Measurements from ENCODE around the gene TC2N.
A peak's percentile ranks its signal among the peaks of the same experiment; 100 is the strongest.

The TC2N gene

DNA sequence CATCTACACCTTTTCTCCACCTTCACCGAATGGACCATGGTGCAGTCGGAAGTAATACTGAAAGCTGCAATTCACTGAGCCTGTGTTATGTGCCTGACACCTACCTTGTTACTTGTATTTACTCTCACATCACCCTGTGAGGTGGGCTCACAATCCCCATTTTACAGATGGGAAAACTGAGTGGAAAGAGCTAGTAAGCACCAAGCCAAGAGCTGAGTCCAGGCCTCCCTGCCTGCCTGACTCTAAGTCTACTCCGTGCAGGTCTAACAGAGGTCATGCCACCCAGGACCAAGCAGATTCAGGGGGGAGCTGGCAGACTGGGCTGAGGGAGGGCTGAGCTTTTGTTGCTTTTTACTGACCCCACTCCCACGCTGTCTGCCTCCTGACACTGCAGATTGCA lies 29.1 kb upstream of the TC2N start:
- Mint-ChIP-seq H3K27ac (no peak overlapping the region), H3K27me3 (no peaks in the 10 kb centered on the region), H3K4me1 (no peaks in the 10 kb centered on the region), H3K36me3 (no peaks in the 10 kb centered on the region), H3K4me3 (no peak overlapping the region), H3K9me3 (no peaks in the 10 kb centered on the region)
- no peak for ATAC-seq

DNA sequence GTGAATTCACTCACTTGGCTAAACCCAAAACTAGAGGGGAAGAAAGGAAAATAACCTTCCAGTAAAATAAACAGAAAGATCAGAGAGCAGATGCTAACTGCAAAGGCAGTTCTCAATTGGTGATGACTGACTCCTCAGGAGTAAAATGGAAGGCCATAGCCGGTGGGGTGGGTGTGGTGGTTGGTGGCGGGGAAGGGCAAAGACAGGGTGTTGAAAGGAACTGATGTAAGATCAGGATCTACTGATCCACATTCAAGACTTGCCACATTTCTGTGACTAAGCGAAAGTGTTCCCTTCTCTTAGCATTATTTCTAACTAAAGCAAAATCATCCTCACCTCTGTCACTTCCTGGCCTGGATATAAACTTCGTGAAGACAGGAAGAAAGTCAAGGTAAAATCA lies 26.3 kb upstream of the TC2N start:
- ATAC-seq: no peak
- no peak overlapping the region for H3K27ac Mint-ChIP-seq

DNA sequence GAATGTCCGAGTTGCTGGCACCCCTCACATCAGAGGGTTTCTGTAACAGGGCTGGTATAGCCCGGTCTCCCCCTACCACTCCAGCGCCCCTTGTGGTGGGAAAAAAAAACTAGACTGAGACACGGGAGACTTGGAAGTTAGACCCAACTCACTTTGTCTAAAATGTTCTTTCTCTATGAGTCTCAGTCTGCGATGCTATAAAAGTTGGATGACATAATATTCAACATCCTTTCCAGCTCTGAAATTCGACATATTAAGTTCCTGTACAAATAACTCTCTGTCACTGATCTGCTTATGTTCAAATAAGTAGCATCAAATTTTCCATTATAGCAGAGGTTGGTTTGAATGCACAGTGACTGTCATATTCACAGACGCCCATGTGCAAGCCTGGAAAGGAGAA lies 25.7 kb upstream of the TC2N start:
- Mint-ChIP-seq H3K4me1 (no peaks in the 10 kb centered on the region), H3K4me3 (no peak overlapping the region), H3K9me3 (no peaks in the 10 kb centered on the region), H3K36me3 (no peaks in the 10 kb centered on the region), H3K27me3 (no peaks in the 10 kb centered on the region), H3K27ac (no peak overlapping the region)
- peak; percentile 25 for ATAC-seq

More for the DNA sequence above, 26.3 kb upstream of the TC2N start:
- no peak overlapping the region for H3K4me3 Mint-ChIP-seq
- H3K4me1 Mint-ChIP-seq: no peaks in the 10 kb centered on the region
- H3K27me3 Mint-ChIP-seq: no peaks in the 10 kb centered on the region
- no peaks in the 10 kb centered on the region for H3K36me3 Mint-ChIP-seq
- H3K9me3 Mint-ChIP-seq: no peaks in the 10 kb centered on the region

DNA sequence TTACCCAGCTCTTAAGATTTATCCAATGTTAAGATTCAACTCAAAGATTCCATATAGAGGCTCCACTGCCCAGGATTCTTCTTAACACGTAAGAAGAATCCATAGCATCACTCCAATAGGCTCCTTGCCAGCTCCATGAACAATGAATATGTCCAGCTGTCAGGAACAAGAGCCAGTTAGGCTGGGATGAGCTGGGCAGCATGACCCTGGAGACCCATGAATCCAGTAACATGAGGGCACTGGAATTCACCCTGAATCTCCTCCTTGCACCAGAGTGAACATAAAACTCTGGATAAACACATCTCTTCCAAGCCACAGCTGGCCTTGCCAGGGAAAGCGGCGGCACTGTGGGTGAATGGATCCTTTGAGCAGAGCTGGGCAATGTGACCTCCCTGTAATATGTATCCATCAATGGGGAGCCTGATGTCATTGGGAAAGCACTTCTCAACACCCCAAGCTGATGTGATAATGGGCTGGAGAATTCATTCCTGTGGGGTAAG lies 24.4 kb upstream of the TC2N start:
- ATAC-seq: no peak
- no peak overlapping the region for H3K27ac Mint-ChIP-seq
- no peaks in the 10 kb centered on the region for H3K9me3 Mint-ChIP-seq
- H3K36me3 Mint-ChIP-seq: no peaks in the 10 kb centered on the region
- no peaks in the 10 kb centered on the region for H3K4me1 Mint-ChIP-seq
- H3K4me3 Mint-ChIP-seq: no peak overlapping the region
- H3K27me3 Mint-ChIP-seq: no peaks in the 10 kb centered on the region

DNA sequence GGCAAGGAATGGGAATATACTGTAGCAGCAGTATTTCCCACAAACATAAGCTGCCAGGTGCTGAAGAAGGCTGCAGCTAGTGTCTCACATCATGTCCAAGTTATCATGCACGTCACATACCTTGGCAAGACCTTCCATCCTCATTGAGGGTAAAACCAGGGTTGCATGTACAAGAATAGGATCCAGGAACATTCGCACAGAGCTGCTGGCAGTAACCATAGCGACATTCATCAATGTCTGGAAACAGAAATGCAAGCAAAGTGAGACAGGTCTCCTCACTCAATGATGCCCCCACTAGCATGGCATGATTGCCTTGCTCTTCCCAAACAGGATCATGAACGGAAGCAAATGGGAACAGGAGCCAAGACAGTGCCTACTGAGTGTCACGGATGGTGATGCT lies 23.8 kb upstream of the TC2N start:
- Mint-ChIP-seq H3K36me3 (no peaks in the 10 kb centered on the region), H3K9me3 (no peaks in the 10 kb centered on the region), H3K27ac (no peak overlapping the region), H3K27me3 (no peaks in the 10 kb centered on the region), H3K4me3 (no peak overlapping the region), H3K4me1 (no peaks in the 10 kb centered on the region)
- ATAC-seq: no peak

DNA sequence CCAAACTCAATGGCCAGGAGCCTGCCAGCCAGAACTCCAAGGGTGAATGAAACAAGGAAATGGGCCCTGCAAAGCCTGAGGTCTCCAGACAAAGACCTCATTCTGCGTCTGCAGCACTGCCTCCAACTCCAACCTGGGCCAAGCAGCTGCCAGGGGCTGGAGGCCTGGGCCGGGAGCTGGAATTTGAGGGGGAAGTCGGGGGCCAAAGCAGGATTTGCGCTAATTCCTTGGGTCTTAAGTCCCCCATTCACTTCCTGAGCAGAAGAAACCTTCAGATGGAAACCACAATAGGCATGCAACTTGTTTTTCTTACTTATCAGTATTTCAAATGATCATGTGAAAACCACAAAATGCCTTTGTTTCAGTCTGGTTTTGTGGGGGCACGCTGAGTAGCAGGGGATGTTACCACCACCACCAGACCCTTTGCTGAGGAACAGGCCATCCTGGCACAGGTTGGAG lies 23.0 kb upstream of the TC2N start:
- no peaks in the 10 kb centered on the region for H3K9me3 Mint-ChIP-seq
- no peak overlapping the region for H3K27ac Mint-ChIP-seq

DNA sequence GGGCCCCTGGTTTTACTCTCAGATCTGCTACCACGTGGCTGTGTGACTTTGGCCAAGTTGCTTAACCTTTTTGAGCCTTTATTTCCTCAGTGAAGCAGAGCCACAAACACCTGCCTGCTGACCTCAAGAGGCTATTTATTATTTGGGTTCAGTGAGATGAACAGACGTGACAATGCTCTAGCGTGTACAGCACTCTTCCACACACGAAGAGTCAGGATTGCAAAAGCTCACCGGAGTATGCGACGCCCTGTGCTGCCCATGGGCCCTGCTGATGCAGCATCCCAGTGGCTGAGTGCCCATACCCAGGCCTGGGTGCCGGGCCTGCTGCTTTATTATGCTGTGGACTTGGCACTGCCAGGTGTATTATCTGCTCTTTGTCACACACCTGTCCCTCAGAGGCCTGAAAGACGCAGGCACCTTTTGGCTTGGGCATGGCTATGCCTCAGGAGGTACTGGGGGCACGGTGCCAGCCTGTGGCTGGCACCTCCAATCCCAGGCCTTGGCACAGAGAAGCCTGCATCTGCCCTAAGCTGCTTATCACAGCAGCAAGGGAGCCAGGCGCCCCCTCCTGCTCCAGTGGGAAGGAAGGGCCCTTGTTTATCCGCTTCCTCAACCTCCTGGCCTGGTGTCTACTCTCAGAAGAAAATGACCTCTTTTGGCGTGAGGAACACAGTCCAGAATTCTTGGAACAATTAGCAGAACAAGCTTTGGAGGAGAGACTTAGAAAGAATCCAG lies 22.3 kb upstream of the TC2N start:
- no peak for ATAC-seq
- no peaks in the 10 kb centered on the region for H3K27me3 Mint-ChIP-seq
- H3K4me1 Mint-ChIP-seq: no peaks in the 10 kb centered on the region
- no peak overlapping the region for H3K27ac Mint-ChIP-seq
- H3K36me3 Mint-ChIP-seq: no peaks in the 10 kb centered on the region
- H3K4me3 Mint-ChIP-seq: no peak overlapping the region
- H3K9me3 Mint-ChIP-seq: no peaks in the 10 kb centered on the region

More for the DNA sequence above, 23.0 kb upstream of the TC2N start:
- no peaks in the 10 kb centered on the region for H3K4me1 Mint-ChIP-seq
- no peaks in the 10 kb centered on the region for H3K36me3 Mint-ChIP-seq
- no peaks in the 10 kb centered on the region for H3K27me3 Mint-ChIP-seq
- no peak for ATAC-seq
- no peak overlapping the region for H3K4me3 Mint-ChIP-seq

DNA sequence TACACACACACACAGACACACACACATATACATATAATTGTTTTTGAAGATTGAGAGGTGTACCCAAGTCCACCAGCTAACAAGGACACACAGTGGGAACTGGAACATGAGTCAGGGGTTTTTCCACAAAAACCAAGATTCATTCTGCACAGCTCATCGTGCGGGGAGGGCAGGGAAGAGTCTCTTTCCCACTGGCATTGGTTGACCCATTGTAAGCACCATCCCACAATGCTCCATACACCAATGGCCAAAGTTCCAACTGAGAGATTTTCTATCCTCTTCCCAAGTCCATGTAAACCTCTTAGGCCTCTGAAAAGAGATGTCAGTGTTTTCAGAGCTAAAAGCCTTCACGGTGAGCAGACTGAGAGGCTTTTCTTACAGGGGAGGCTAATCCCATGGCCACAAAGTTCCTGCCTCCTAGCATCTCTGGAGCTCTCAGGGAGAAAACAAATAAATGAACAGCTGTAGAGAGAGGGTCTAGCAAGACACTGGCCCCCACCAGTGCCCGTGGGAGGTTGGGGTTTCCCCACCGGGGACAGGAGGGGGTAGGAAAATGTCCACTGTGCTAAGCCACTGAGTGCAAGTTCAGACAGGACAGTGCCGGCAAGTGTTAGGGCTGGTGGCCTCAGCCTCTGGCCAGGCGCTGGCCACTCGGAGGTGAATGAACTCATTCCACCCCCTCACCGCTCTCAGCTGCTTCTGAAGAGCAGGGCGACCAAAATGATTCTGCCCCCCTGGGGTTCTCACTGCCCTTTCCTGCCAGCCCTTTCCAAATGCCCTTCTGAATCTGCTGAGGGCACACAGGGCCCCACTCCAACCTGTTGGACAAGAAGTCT lies 21.5 kb upstream of the TC2N start:
- no peak for ATAC-seq
- Mint-ChIP-seq H3K9me3 (no peaks in the 10 kb centered on the region), H3K36me3 (no peaks in the 10 kb centered on the region), H3K27me3 (no peaks in the 10 kb centered on the region), H3K4me1 (no peaks in the 10 kb centered on the region), H3K4me3 (no peak overlapping the region), H3K27ac (no peak overlapping the region)

DNA sequence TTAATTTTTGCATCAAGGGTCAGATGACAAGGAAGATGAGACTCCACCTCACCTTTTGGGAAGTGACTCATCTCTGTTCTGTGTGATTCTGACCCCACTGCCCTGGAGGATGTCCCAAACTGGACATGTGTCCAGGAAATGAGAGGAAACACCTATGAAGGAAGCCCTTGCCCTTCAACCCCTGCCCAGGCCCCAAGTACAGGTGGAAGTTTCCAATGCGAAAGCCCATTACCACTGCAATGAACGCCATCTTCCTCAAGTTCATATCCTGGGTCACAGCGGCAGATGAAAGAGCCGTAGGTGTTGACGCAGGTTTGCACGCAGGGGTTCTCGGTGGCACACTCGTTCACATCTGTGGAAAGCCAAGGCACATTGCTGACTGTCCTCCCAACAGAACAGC lies 19.6 kb upstream of the TC2N start:
- ATAC-seq: no peak
- no peak overlapping the region for H3K27ac Mint-ChIP-seq
- H3K27me3 Mint-ChIP-seq: no peaks in the 10 kb centered on the region
- H3K4me1 Mint-ChIP-seq: peaks cover 10% of the 10 kb centered on the region
- no peaks in the 10 kb centered on the region for H3K36me3 Mint-ChIP-seq
- no peaks in the 10 kb centered on the region for H3K9me3 Mint-ChIP-seq
- H3K4me3 Mint-ChIP-seq: no peak overlapping the region

DNA sequence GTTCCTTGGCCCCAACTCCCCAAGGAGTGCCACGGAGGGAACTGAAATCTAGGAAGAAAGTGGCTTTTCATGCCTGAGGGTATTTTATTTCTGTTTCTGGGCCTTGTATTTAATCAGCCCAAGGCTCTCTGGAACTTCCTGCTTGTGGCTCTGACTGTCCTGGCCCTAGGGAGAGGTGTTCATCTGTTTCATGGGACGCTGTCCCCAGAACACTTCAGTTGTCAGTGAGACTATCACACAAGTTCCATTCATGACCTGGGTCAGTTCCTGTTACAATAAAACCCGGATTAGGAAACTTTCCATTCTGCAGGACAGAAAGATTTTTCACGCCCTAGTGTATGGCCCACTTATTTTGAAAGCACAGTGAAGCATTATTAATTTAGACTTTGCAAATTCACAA lies 18.5 kb upstream of the TC2N start:
- Mint-ChIP-seq H3K27me3 (no peaks in the 10 kb centered on the region), H3K27ac (no peak overlapping the region), H3K4me1 (peaks cover 10% of the 10 kb centered on the region), H3K36me3 (no peaks in the 10 kb centered on the region), H3K9me3 (no peaks in the 10 kb centered on the region), H3K4me3 (no peak overlapping the region)
- ATAC-seq: no peak

DNA sequence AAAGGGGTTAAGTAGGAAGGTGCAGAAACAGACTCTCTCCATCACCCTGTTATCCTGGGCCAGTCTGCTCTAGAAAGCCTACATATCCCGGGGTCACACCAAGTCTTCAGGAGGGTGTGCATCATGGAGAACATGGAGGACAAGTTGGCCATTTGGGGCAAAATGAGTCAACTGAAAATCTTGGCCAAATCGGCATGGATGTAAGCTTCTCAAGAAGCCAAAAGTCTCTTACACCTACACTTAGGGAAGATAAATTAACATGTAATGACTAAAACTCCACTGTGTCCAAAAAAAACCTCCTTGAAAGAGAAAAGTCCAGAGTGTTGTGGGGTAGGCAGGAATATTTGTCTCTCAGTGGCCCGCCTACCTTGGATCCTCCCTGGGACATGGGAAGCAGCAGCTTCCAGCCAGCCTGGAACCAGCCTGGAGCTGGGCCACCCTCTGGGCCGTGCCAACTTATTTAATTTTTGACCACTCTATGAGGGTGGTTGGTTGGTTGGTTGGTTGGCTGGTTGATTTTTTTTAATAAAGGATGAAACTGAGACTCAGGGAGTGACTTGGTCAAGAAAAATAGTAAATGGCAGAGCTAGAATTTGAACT lies 17.9 kb upstream of the TC2N start:
- Mint-ChIP-seq H3K36me3 (no peaks in the 10 kb centered on the region), H3K9me3 (no peaks in the 10 kb centered on the region), H3K4me3 (no peak overlapping the region), H3K4me1 (peaks cover 10% of the 10 kb centered on the region), H3K27me3 (no peaks in the 10 kb centered on the region), H3K27ac (no peak overlapping the region)
- no peak for ATAC-seq

DNA sequence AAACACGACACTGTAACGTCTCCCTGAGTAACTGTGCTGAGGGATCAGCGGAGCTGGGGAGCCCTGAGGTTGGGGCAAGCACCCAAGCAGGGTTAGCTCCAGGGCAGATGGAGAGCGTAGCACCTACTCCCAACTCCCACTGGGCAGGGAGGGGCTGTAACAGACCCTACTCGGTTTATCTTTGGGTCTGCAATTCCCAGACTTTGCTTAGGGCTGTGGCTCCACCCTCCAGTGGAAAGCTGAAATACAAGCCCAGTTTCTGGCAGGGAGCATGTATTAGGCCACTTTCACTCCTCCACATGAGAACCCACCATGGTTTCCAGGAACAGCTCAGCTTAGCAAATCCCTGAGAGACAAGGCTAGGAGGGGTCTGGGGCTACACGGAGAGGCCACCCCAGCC lies 17.3 kb upstream of the TC2N start:
- Mint-ChIP-seq H3K27ac (no peak overlapping the region), H3K4me1 (peaks cover 10% of the 10 kb centered on the region), H3K36me3 (no peaks in the 10 kb centered on the region), H3K27me3 (no peaks in the 10 kb centered on the region), H3K9me3 (no peaks in the 10 kb centered on the region), H3K4me3 (no peak overlapping the region)
- no peak for ATAC-seq

DNA sequence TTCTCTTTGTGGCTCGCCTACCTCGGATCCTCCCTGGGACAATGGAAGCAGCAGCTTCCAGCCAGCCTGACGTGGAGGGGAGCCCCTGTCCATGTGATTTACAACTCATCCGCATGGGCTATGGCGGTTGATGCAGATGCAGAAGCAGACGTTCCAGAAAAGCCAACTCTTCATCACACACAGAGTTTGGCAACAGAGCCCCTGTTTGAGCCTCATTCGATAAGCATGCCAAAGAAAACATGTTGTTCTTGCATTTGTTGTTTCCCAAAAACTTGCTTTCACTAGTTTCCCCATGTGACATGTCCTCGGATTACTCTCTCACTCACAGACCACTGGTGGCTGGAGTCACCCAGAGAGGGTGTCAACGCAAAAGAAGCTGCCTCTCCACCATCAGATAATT lies 16.4 kb upstream of the TC2N start:
- ATAC-seq: no peak
- Mint-ChIP-seq H3K9me3 (no peaks in the 10 kb centered on the region), H3K27me3 (no peaks in the 10 kb centered on the region), H3K36me3 (no peaks in the 10 kb centered on the region), H3K27ac (no peak overlapping the region), H3K4me3 (no peak overlapping the region), H3K4me1 (peaks cover 10% of the 10 kb centered on the region)

DNA sequence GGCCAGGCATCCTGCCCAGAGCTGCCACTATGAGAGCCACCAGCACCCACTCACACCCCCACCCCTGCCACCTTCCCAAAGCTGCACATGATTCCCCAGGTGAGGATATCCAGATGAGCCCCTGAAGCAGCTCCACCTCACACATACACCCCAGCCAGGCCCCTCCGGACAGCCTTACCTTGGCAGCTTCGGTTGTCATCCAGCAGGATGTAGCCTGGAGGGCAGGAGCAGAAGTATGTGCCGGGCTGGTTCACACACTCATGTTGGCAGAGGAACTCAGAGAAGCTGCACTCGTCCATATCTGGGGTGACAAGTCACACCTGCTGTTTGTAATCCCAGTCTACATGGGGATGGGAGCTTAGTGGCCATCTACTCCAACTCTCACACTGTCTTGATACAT lies 15.4 kb upstream of the TC2N start:
- Mint-ChIP-seq H3K4me1 (peaks cover 12% of the 10 kb centered on the region), H3K9me3 (no peaks in the 10 kb centered on the region), H3K27me3 (no peaks in the 10 kb centered on the region), H3K36me3 (no peaks in the 10 kb centered on the region), H3K27ac (no peak overlapping the region), H3K4me3 (no peak overlapping the region)
- no peak for ATAC-seq

DNA sequence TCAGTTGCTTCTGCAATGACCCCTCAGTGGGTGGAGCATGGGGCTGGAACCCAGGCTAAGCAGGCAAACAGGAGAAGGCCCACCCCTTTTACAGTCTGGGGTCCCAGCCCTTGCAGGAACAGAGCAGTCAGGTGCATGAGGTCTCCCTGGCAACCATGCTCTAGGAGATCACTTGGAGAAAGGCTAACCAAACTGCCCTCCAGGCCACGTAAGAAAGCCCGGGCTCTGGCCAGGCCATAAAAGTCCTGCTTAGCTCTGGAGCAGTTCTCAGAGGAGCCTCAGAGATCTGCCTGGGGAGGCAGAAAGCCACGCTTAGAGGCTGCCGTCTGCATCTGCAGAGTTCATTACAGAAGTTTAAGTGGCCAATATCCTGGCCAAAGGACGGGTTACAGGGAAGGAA lies 15.0 kb upstream of the TC2N start:
- H3K4me3 Mint-ChIP-seq: no peak overlapping the region
- H3K9me3 Mint-ChIP-seq: no peaks in the 10 kb centered on the region
- peaks cover 16% of the 10 kb centered on the region for H3K4me1 Mint-ChIP-seq
- no peak overlapping the region for H3K27ac Mint-ChIP-seq
- no peak for ATAC-seq
- H3K27me3 Mint-ChIP-seq: no peaks in the 10 kb centered on the region
- no peaks in the 10 kb centered on the region for H3K36me3 Mint-ChIP-seq

Data from stimulated activated memory B cell treated with anti-CD40 and anti-IgM and Interleukin-4, amounts not matched to agents 10 μg/mL and 1 μg/mL and 100 μg/mL, for 72 hours (primary cell).